Coronary artery (tissue), 2 donors: Measurements from ENCODE around the gene SAP130.

Experiments
- DNase-seq: peaks from one replicate; pipeline ENCODE4 v3.0.0-alpha.2; 2017; ENCODE audit warnings: low spot score
- H3K27ac ChIP-seq, 2 donors: fragments of 200-600 bp; sonication (generic); one replicate each; pipeline ENCODE4 v1.5.1; 2016 to 2019
- H3K4me3 ChIP-seq: fragments of 200-600 bp; sonication (generic); 2 replicates; pipeline ENCODE4 v1.5.1; 2016; ENCODE audit warnings: mild to moderate bottlenecking, moderate library complexity
- CTCF ChIP-seq: fragments of 200-600 bp; sonication (generic); IDR thresholded peaks from one replicate; pipeline ENCODE4 v1.5.1; 2019; ENCODE audit warnings: antibody characterized with exemption

SAP130 gene

DNA sequence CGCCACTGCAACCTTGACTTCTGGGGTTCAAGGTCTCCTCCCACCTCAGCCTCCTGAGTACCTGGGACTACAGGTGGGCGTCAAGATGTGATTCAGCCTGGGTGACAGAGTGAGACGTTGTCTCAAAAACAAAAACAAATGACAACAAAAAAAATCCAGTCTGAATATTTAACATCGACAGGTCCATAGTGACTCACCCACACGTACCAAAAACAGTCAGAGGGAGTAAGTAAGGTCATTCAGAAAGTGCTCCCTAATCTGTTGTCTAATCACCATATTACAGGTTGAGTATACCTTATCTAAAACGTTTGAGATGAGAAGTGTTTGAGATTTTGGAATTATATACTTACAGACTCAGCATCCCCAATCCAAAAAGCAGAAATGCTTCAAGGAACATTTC, 24.4 kb downstream of the SAP130 start:
- TF ChIP-seq CTCF: no peak

DNA sequence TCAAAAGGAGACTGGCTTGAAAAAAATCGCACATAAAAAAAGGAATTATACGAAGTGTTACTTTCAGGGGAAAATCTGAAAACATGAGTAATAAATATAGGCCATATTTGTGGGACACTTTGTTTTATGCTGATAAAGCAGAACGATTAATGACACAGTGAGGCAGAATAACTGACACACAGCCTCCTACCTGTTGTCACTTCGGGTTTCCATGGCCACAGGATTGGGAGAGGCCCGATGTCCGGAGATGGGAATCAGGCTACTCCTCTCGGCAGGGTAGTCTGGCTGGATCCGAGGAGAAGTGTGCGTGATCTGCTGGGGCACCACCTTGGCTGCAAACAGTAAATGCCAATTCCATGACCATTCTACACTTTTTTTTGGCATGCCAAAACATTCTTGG, 31.7 kb downstream of the SAP130 start:
- Histone ChIP-seq H3K27ac (peak overlapping the region in 1 of 2 donors; percentile 38), H3K4me3 (no peak overlapping the region)
- DNase-seq: no peak
- TF ChIP-seq CTCF: no peak

More for the DNA sequence above, 24.4 kb downstream of the SAP130 start:
- Histone ChIP-seq H3K27ac (no peak overlapping the region), H3K4me3 (no peak overlapping the region)
- DNase-seq: no peak

GRCh38 chr2:127995725-127996124, 32.1 kb downstream of the SAP130 start:
- no peak for DNase-seq
- H3K4me3 ChIP-seq: no peak overlapping the region
- no peak for TF ChIP-seq CTCF
- no peak overlapping the region for H3K27ac ChIP-seq

GRCh38 chr2:127993659-127994058, 34.2 kb downstream of the SAP130 start:
- Histone ChIP-seq H3K4me3 (no peak overlapping the region), H3K27ac (no peak overlapping the region)
- no peak for DNase-seq
- no peak for TF ChIP-seq CTCF

GRCh38 chr2:127991742-127992141, 36.1 kb downstream of the SAP130 start:
- no peak for DNase-seq
- TF ChIP-seq CTCF: no peak
- no peak overlapping the region for H3K27ac ChIP-seq
- no peak overlapping the region for H3K4me3 ChIP-seq

- DNase-seq: no peak
- Histone ChIP-seq H3K4me3 (no peak overlapping the region), H3K27ac (no peak overlapping the region)
- TF ChIP-seq CTCF: no peak
Measured at GRCh38 chr2:127986548-127987079, 41.2 kb downstream of the SAP130 start.

GRCh38 chr2:127985735-127986134, 42.1 kb downstream of the SAP130 start:
- no peak for DNase-seq
- Histone ChIP-seq H3K4me3 (no peak overlapping the region), H3K27ac (no peak overlapping the region)
- no peak for TF ChIP-seq CTCF
